ENCODE data around the gene CCDC40. TPM values are rescaled to one million over a fixed set of nuclear protein-coding genes. Genes with fewer than 3 reads are reported as not detected.
A peak's percentile ranks its signal among the peaks of the same experiment; 100 is the strongest.

CCDC40 gene
- total and polyA plus RNA-seq, 11 donors, result 2.4 to 9.0 (median 5.9) TPM

GRCh38 chr17:80117491-80118401 is 81.3 kb downstream of the CCDC40 start:
- Histone ChIP-seq H3K4me3 (no peak overlapping the region), H3K9me3 (peaks cover 0 to 10% (median 0%) of the 10 kb centered on the region in 12 donors), H3K36me3 (peaks cover 0 to 19% (median 0%) of the 10 kb centered on the region in 9 donors), H3K27ac (no peak overlapping the region), H3K4me1 (no peaks in the 10 kb centered on the region), H3K27me3 (no peaks in the 10 kb centered on the region)
- ATAC-seq, result peak in 2 of 4 donors; percentile 8 to 13
- no peak for DNase-seq
- WGBS, 4 donors, result 87 to 92% (median 91%) methylated on average over 18 to 31 of the region's 31 CpGs
- TF ChIP-seq, protein P1, sequence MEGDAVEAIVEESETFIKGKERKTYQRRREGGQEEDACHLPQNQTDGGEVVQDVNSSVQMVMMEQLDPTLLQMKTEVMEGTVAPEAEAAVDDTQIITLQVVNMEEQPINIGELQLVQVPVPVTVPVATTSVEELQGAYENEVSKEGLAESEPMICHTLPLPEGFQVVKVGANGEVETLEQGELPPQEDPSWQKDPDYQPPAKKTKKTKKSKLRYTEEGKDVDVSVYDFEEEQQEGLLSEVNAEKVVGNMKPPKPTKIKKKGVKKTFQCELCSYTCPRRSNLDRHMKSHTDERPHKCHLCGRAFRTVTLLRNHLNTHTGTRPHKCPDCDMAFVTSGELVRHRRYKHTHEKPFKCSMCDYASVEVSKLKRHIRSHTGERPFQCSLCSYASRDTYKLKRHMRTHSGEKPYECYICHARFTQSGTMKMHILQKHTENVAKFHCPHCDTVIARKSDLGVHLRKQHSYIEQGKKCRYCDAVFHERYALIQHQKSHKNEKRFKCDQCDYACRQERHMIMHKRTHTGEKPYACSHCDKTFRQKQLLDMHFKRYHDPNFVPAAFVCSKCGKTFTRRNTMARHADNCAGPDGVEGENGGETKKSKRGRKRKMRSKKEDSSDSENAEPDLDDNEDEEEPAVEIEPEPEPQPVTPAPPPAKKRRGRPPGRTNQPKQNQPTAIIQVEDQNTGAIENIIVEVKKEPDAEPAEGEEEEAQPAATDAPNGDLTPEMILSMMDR (IDR thresholded peaks at IDR 0.05), result no peak
- TF ChIP-seq POLR2A (IDR thresholded peaks at IDR 0.05), result no peak
- intact Hi-C loops (cut with DNase I), result no loop called here

GRCh38 chr17:80118601-80119270 is 82.3 kb downstream of the CCDC40 start:
- H3K9me3 ChIP-seq, result peaks cover 0 to 10% (median 0%) of the 10 kb centered on the region in 12 donors
- DNase-seq (no peak), ATAC-seq (no peak)
- no peaks in the 10 kb centered on the region for H3K27me3 ChIP-seq
- no peak for TF ChIP-seq POLR2A (IDR thresholded peaks at IDR 0.05)
- TF ChIP-seq, protein P1 (IDR thresholded peaks at IDR 0.05), result no peak
- intact Hi-C loops (cut with DNase I), result no loop called here
- WGBS, 4 donors, result 89 to 94% (median 91%) methylated on average over 27 to 35 of the region's 35 CpGs
- peaks cover 0 to 14% (median 0%) of the 10 kb centered on the region in 9 donors for H3K36me3 ChIP-seq
- H3K27ac ChIP-seq, result no peak overlapping the region
- H3K4me3 ChIP-seq, result no peak overlapping the region
- no peaks in the 10 kb centered on the region for H3K4me1 ChIP-seq

- intact Hi-C loops (cut with DNase I), result no loop called here
- H3K27me3 ChIP-seq, result no peaks in the 10 kb centered on the region
- TF ChIP-seq, protein P1 (IDR thresholded peaks at IDR 0.05), result no peak
- TF ChIP-seq POLR2A (IDR thresholded peaks at IDR 0.05), result no peak
- H3K36me3 ChIP-seq, result peaks cover 0 to 14% (median 0%) of the 10 kb centered on the region in 9 donors
- peaks cover 0 to 10% (median 0%) of the 10 kb centered on the region in 12 donors for H3K9me3 ChIP-seq
- H3K4me3 ChIP-seq, result no peak overlapping the region
- ATAC-seq (no peak), DNase-seq (no peak)
- H3K27ac ChIP-seq, result no peak overlapping the region
- 91 to 94% (median 93%) methylated on average over 20 to 24 of the region's 24 CpGs for WGBS, 4 donors
- H3K4me1 ChIP-seq, result no peaks in the 10 kb centered on the region
Observed at GRCh38 chr17:80119271-80119791, 82.9 kb downstream of the CCDC40 start.

DNA sequence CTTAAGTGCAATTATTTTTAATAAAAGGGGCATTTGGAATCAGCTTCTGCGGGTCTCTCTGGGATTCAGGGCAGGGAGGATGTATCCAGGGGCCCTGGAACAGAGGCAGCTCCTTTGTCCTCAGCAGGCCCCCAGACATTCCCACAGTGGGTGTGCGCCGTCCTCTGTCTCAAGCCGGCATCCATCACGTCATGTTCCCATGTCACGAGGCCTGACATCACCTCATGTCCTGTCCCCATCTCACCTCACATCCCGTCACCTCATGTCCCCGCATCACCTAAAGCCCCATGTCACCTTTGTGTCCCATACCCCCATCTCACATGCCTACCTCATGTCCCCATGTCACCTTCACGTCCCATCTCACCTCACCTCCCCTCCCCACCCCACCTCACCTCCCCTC is 83.4 kb downstream of the CCDC40 start:
- peaks cover 0 to 14% (median 0%) of the 10 kb centered on the region in 9 donors for H3K36me3 ChIP-seq
- ATAC-seq, result no peak
- H3K4me1 ChIP-seq, result no peaks in the 10 kb centered on the region
- WGBS, 4 donors, result 88 to 91% (median 89%) methylated on average over 9 of the region's 9 CpGs
- no peak for TF ChIP-seq POLR2A (IDR thresholded peaks at IDR 0.05)
- TF ChIP-seq, protein P1 (IDR thresholded peaks at IDR 0.05), result no peak
- DNase-seq, result no peak
- H3K27me3 ChIP-seq, result no peaks in the 10 kb centered on the region
- H3K4me3 ChIP-seq, result no peak overlapping the region
- no peak overlapping the region for H3K27ac ChIP-seq
- intact Hi-C loops (cut with DNase I), result no loop called here
- peaks cover 0 to 8% (median 0%) of the 10 kb centered on the region in 12 donors for H3K9me3 ChIP-seq

Measured in heart left ventricle (tissue), 16 donors.